Neural cell (in vitro differentiated cells): ENCODE data around the gene PFKFB3. TPM values are rescaled to one million over a fixed set of nuclear protein-coding genes. Genes with fewer than 3 reads are reported as not detected.

Experiments
- H2AFZ ChIP-seq: fragments of 200-600, 300-800 bp; sonication (generic), shearing (Covaris generic); 2 replicates; pipeline ENCODE4 v1.6.0; 2014; ENCODE audit warnings: low read depth, mild to moderate bottlenecking, antibody characterized with exemption, low read length, moderate library complexity
- H3F3A ChIP-seq: fragments of 200-600 bp; shearing (Covaris generic); 2 replicates; pipeline ENCODE4 v1.6.1; 2016; ENCODE audit warnings: mild to moderate bottlenecking, moderate library complexity, mixed read lengths, antibody characterized with exemption, low read length; ENCODE audit not compliant: insufficient read depth, poor library complexity, severe bottlenecking
- H3K27ac ChIP-seq: fragments of 200-600, 300-800 bp; sonication (generic), shearing (Covaris generic); 2 replicates; pipeline ENCODE4 v1.5.1; 2014; ENCODE audit warnings: mild to moderate bottlenecking, low read length, moderate library complexity
- H3K27me3 ChIP-seq: fragments of 300-800, 200-600 bp; sonication (generic), shearing (Covaris generic); 2 replicates; pipeline ENCODE4 v1.6.0; 2014; ENCODE audit warnings: mild to moderate bottlenecking, low read depth, low read length, moderate library complexity; ENCODE audit not compliant: insufficient read depth
- H3K36me3 ChIP-seq: fragments of 300-800, 200-600 bp; sonication (generic), shearing (Covaris generic); 2 replicates; pipeline ENCODE4 v1.5.1; 2014; ENCODE audit warnings: mild to moderate bottlenecking, antibody characterized with exemption, low read length, moderate library complexity; ENCODE audit not compliant: insufficient read depth
- H3K4me2 ChIP-seq: fragments of 300-800, 200-600 bp; sonication (generic), shearing (Covaris generic); 2 replicates; pipeline ENCODE4 v1.6.0; 2014; ENCODE audit warnings: mild to moderate bottlenecking, low read length
- H3K4me3 ChIP-seq: fragments of 300-800, 200-600 bp; sonication (generic), shearing (Covaris generic); 2 replicates; pipeline ENCODE4 v1.5.1; 2014; ENCODE audit warnings: mild to moderate bottlenecking, low read length, moderate library complexity
- H3K79me2 ChIP-seq: fragments of 200-600 bp; shearing (Covaris generic); replicated peaks from 2 replicates; pipeline ENCODE4 v1.6.0; 2014; ENCODE audit warnings: mild to moderate bottlenecking, low read length, moderate library complexity; ENCODE audit not compliant: insufficient read depth
- H3K9ac ChIP-seq: fragments of 300-800, 200-600 bp; sonication (generic), shearing (Covaris generic); 2 replicates; pipeline ENCODE4 v1.6.1; 2016; ENCODE audit warnings: mild to moderate bottlenecking, low read length, mixed read lengths
- H3K9me2 ChIP-seq: fragments of 200-600 bp; shearing (Covaris generic); 2 replicates; pipeline ENCODE4 v1.6.1; 2016; ENCODE audit warnings: mild to moderate bottlenecking, low read length, mixed read lengths; ENCODE audit not compliant: insufficient read depth
- H3K9me3 ChIP-seq: fragments of 200-600, 300-800 bp; sonication (generic), shearing (Covaris generic); 2 replicates; pipeline ENCODE4 v1.6.1; 2016; ENCODE audit warnings: mild to moderate bottlenecking, mixed run types, low read length, moderate library complexity, mixed read lengths
- H4K20me1 ChIP-seq: fragments of 200-600 bp; shearing (Covaris generic); 2 replicates; pipeline ENCODE4 v1.6.1; 2016; ENCODE audit warnings: mild to moderate bottlenecking, mixed run types; ENCODE audit not compliant: insufficient read depth
- EP300 ChIP-seq: fragments of 450-650 bp; conservative IDR thresholded peaks from 2 replicates; pipeline ENCODE4 v1.6.1; 2014; ENCODE audit warnings: antibody characterized with exemption, mild to moderate bottlenecking, moderate library complexity; ENCODE audit not compliant: poor library complexity, severe bottlenecking
- EZH2 ChIP-seq: fragments of 200-600, 300-800 bp; shearing (Covaris generic), sonication (generic); IDR thresholded peaks from 2 replicates; pipeline ENCODE4 v1.6.1; 2014; ENCODE audit warnings: antibody characterized with exemption, low read length, borderline replicate concordance, mild to moderate bottlenecking; ENCODE audit not compliant: insufficient read depth, poor library complexity, severe bottlenecking
- MXI1 ChIP-seq: fragments of 450-650 bp; conservative IDR thresholded peaks from 2 replicates; pipeline ENCODE4 v1.6.1; 2014; ENCODE audit warnings: antibody characterized with exemption, mild to moderate bottlenecking; ENCODE audit not compliant: poor library complexity, severe bottlenecking
- POLR2AphosphoS5 ChIP-seq: IDR thresholded peaks from 2 replicates; pipeline ENCODE4 v1.6.1; 2012
- RAD21 ChIP-seq: fragments of 450-650 bp; conservative IDR thresholded peaks from 2 replicates; pipeline ENCODE4 v1.6.1; 2014; ENCODE audit warnings: antibody characterized with exemption, mild to moderate bottlenecking, moderate library complexity
- SMC3 ChIP-seq: fragments of 450-650 bp; conservative IDR thresholded peaks from 2 replicates; pipeline ENCODE4 v1.6.1; 2014; ENCODE audit warnings: antibody characterized with exemption, mild to moderate bottlenecking, moderate library complexity; ENCODE audit not compliant: poor library complexity
- TAF1 ChIP-seq: IDR thresholded peaks from 2 replicates; pipeline ENCODE4 v1.6.1; 2012; ENCODE audit warnings: low read depth
- polyA plus RNA-seq: library from polyadenylated mRNA; depleted of rRNA; stranded (reverse); fragments of >200 nt; gene quantifications from 2 replicates; pipeline ENCODE4 v1.2.3, GENCODE V29; 2014
- TF ChIP-seq, protein P1 (sequence below): fragments of 450-650 bp; IDR thresholded peaks from 2 replicates; pipeline ENCODE4 v1.5.1; 2014; ENCODE audit warnings: antibody characterized with exemption, mild to moderate bottlenecking, moderate library complexity; ENCODE audit not compliant: poor library complexity, severe bottlenecking
- TF ChIP-seq, protein P2 (sequence below): IDR thresholded peaks from 2 replicates; pipeline ENCODE4 v1.6.1; 2012; ENCODE audit warnings: borderline replicate concordance

PFKFB3 gene
- polyA plus RNA-seq, 1 donor from 2014 or later, result 33.4 TPM

GRCh38 chr10:6174201-6174874 is 28.4 kb upstream of the PFKFB3 start:
- H3F3A ChIP-seq, result no peaks in the 10 kb centered on the region
- no peaks in the 10 kb centered on the region for H3K9me3 ChIP-seq
- H2AFZ ChIP-seq, result no peak overlapping the region
- H3K27me3 ChIP-seq, result no peaks in the 10 kb centered on the region
- no peaks in the 10 kb centered on the region for H3K9me2 ChIP-seq
- no peak for TF ChIP-seq POLR2AphosphoS5
- TF ChIP-seq, protein P1, sequence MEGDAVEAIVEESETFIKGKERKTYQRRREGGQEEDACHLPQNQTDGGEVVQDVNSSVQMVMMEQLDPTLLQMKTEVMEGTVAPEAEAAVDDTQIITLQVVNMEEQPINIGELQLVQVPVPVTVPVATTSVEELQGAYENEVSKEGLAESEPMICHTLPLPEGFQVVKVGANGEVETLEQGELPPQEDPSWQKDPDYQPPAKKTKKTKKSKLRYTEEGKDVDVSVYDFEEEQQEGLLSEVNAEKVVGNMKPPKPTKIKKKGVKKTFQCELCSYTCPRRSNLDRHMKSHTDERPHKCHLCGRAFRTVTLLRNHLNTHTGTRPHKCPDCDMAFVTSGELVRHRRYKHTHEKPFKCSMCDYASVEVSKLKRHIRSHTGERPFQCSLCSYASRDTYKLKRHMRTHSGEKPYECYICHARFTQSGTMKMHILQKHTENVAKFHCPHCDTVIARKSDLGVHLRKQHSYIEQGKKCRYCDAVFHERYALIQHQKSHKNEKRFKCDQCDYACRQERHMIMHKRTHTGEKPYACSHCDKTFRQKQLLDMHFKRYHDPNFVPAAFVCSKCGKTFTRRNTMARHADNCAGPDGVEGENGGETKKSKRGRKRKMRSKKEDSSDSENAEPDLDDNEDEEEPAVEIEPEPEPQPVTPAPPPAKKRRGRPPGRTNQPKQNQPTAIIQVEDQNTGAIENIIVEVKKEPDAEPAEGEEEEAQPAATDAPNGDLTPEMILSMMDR, result no peak
- TF ChIP-seq TAF1, result no peak
- TF ChIP-seq EP300, result no peak
- TF ChIP-seq MXI1, result no peak
- TF ChIP-seq RAD21, result no peak
- TF ChIP-seq, protein P2, sequence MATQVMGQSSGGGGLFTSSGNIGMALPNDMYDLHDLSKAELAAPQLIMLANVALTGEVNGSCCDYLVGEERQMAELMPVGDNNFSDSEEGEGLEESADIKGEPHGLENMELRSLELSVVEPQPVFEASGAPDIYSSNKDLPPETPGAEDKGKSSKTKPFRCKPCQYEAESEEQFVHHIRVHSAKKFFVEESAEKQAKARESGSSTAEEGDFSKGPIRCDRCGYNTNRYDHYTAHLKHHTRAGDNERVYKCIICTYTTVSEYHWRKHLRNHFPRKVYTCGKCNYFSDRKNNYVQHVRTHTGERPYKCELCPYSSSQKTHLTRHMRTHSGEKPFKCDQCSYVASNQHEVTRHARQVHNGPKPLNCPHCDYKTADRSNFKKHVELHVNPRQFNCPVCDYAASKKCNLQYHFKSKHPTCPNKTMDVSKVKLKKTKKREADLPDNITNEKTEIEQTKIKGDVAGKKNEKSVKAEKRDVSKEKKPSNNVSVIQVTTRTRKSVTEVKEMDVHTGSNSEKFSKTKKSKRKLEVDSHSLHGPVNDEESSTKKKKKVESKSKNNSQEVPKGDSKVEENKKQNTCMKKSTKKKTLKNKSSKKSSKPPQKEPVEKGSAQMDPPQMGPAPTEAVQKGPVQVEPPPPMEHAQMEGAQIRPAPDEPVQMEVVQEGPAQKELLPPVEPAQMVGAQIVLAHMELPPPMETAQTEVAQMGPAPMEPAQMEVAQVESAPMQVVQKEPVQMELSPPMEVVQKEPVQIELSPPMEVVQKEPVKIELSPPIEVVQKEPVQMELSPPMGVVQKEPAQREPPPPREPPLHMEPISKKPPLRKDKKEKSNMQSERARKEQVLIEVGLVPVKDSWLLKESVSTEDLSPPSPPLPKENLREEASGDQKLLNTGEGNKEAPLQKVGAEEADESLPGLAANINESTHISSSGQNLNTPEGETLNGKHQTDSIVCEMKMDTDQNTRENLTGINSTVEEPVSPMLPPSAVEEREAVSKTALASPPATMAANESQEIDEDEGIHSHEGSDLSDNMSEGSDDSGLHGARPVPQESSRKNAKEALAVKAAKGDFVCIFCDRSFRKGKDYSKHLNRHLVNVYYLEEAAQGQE, result no peak
- TF ChIP-seq EZH2, result no peak
- no peaks in the 10 kb centered on the region for H3K79me2 ChIP-seq
- no peak overlapping the region for H3K9ac ChIP-seq
- no peak overlapping the region for H3K4me3 ChIP-seq
- no peaks in the 10 kb centered on the region for H3K36me3 ChIP-seq
- no peak overlapping the region for H3K27ac ChIP-seq
- no peak overlapping the region for H3K4me2 ChIP-seq
- H4K20me1 ChIP-seq, result no peaks in the 10 kb centered on the region

DNA sequence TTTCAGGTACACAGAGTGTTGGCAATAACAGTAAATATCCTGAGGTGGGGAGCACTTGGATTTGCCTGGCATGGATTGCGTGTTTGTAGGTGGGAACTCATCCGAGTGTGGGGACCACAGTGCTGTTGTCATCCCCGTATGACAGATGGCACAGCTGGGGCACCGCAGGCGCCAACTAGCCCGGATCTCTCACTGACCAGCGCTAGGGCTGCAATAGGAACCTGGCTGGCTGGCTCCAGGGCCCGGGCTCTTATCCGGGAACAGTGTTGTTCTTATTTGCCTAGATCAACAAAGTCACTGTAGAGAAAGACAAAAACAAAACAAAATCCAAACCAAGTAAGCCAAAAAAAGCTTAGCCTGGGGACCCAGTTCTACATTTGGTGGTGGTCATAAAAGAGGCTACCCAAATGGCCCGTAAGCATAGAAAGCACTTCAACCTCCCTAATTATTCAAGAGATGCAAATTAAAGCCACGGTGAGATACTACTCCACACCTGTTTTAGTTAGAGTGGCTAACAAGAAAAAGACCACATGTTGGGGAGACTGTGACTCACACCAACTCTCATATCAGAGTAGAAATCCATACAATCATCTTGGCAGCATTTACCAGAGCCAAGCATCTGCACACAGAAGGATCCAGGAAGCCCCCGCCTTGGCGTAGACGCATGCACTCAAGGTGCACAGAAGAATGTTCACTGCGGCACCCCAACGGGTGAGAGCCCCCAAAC is 27.2 kb upstream of the PFKFB3 start:
- TF ChIP-seq EZH2 (no peak), MXI1 (no peak), RAD21 (no peak), EP300 (no peak), TAF1 (no peak), SMC3 (no peak)
- TF ChIP-seq, protein P2, result no peak
- H3K4me3 ChIP-seq, result no peak overlapping the region
- H3K27me3 ChIP-seq, result no peaks in the 10 kb centered on the region
- H2AFZ ChIP-seq, result no peak overlapping the region
- no peak overlapping the region for H3K27ac ChIP-seq
- no peaks in the 10 kb centered on the region for H3K9me2 ChIP-seq
- H3K9me3 ChIP-seq, result no peaks in the 10 kb centered on the region
- H3K79me2 ChIP-seq, result no peaks in the 10 kb centered on the region
- no peak overlapping the region for H3K4me2 ChIP-seq
- no peak overlapping the region for H3K9ac ChIP-seq
- no peaks in the 10 kb centered on the region for H3K36me3 ChIP-seq
- no peaks in the 10 kb centered on the region for H3F3A ChIP-seq
- H4K20me1 ChIP-seq, result no peaks in the 10 kb centered on the region
